Measurements from ENCODE around the gene UCN2. TPM values are rescaled to one million over a fixed set of nuclear protein-coding genes. Genes with fewer than 3 reads are reported as not detected.

UCN2 gene
- polyA plus RNA-seq, 2 of the 4 experiments (the other 2 are of a cell fraction), result 4.0 to 15.9 TPM

- TF ChIP-seq CHD2 (IDR thresholded peaks at IDR 0.05; ENCODE audit: low read length, partially characterized antibody) (no peak), BCL3 (IDR thresholded peaks at IDR 0.05) (peak; percentile 28; the same call in 1 of the 3 replicates), MAX (IDR thresholded peaks at IDR 0.05) (peak; percentile 56; the same call in 1 of the 2 replicates)
These were observed 45.8 kb upstream of the UCN2 start, which contains the start of gene UQCRC1 (continued) for GRCh38 chr3:48609088-48610005.

GRCh38 chr3:48607519-48607918, 43.9 kb upstream of the UCN2 start:
- FAIRE-seq (no peak), ATAC-seq (no peak), DNase-seq (ENCODE audit: low read depth in 1 of 2, low spot score in 1 of 2) (no peak)
- no peak overlapping the region for H3K27ac ChIP-seq
- CTCF ChIA-PET, result no interaction called here
- H3K9me3 ChIP-seq, result no peaks in the 10 kb centered on the region
- WGBS (ENCODE audit: missing lambda C conversion rate), result 91% methylated on average over 5 of the region's 5 CpGs
- POLR2A ChIA-PET, result no interaction called here
- no peak for TF ChIP-seq CHD2 (IDR thresholded peaks at IDR 0.05; ENCODE audit: low read length, partially characterized antibody)
- no peak for TF ChIP-seq HOXA7 (CRISPR knock-in tag; IDR thresholded peaks at IDR 0.05)
- TF ChIP-seq ESRRA (IDR thresholded peaks at IDR 0.05; ENCODE audit: borderline replicate concordance, low read length), result no peak
- TF ChIP-seq REST (IDR thresholded peaks at IDR 0.05), result no peak
- TF ChIP-seq CTCF (IDR thresholded peaks at IDR 0.05), result no peak
- no peak for TF ChIP-seq POLR2A (IDR thresholded peaks at IDR 0.05; ENCODE audit: low read length)
- TF ChIP-seq SMC3 (IDR thresholded peaks at IDR 0.05), result no peak
- TF ChIP-seq HES2 (IDR thresholded peaks at IDR 0.05), result no peak
- TF ChIP-seq GATA3 (IDR thresholded peaks at IDR 0.05; ENCODE audit: borderline replicate concordance), result no peak
- TF ChIP-seq MAFK (IDR thresholded peaks at IDR 0.05; ENCODE audit: partially characterized antibody), result no peak
- TF ChIP-seq CEBPB (IDR thresholded peaks at IDR 0.05), result no peak
- no peak for TF ChIP-seq BHLHE40 (IDR thresholded peaks at IDR 0.05; ENCODE audit: low read depth, low read length)
- no peak for TF ChIP-seq HDAC2 (IDR thresholded peaks at IDR 0.05)
- TF ChIP-seq JUNB (IDR thresholded peaks at IDR 0.05), result no peak
- no peak for TF ChIP-seq ATOH8 (CRISPR knock-in tag; IDR thresholded peaks at IDR 0.05; ENCODE audit: low read depth)
- no peak for TF ChIP-seq MAZ (IDR thresholded peaks at IDR 0.05; ENCODE audit: borderline replicate concordance, low read depth, low read length)
- TF ChIP-seq PBX3 (IDR thresholded peaks at IDR 0.05), result no peak
- no peak for TF ChIP-seq CBX8 (IDR thresholded peaks at IDR 0.05)
- TF ChIP-seq ZSCAN20 (CRISPR knock-in tag; IDR thresholded peaks at IDR 0.05), result no peak
- H3K4me1 ChIP-seq, result peaks cover 12% of the 10 kb centered on the region; the same call in 2 of the 3 replicates
- H3K4me2 ChIP-seq, result peak overlapping the region; percentile 95; the same call in 2 of the 3 replicates
- no peak overlapping the region for H3K4me3 ChIP-seq

All from A549 (cell line).